Stimulated activated naive CD4-positive, alpha-beta T cell (primary cell): ENCODE data around the gene CDADC1.

Source experiments
- DNase-seq, 6 experiments: peaks; one replicate each; lab custom pipeline; 2025; lab: John Stamatoyannopoulos, UW

The CDADC1 gene

GRCh38 chr13:49247643-49248621 is at the start of gene CDADC1:
CDADC1 (plus strand) TSS chr13:49247925; CDS start chr13:49248038, 113 bp downstream.
- peak; percentile 18 to 79 (median 56) for DNase-seq

GRCh38 chr13:49206641-49207040 is 41.1 kb upstream of the CDADC1 start:
- DNase-seq, result no peak

DNA sequence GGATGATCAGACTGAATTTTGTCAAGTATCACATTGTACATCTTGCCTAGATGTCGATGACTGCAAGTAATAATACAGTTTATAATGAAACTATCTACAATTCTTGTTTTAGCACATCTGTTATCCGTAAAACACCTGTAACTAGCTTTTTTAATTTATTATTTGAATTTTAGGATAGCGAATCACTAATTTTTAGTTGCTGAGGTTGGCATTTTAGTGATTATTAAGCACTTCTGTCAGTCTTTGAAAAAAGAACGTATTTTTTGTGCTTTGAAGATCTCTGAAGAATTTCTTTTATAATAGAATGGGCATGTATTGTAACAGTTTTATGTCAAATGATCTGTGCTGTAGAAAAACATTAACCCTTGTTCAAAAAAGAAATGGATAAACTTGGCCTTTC is 39.1 kb upstream of the CDADC1 start:
- DNase-seq, result no peak

DNA sequence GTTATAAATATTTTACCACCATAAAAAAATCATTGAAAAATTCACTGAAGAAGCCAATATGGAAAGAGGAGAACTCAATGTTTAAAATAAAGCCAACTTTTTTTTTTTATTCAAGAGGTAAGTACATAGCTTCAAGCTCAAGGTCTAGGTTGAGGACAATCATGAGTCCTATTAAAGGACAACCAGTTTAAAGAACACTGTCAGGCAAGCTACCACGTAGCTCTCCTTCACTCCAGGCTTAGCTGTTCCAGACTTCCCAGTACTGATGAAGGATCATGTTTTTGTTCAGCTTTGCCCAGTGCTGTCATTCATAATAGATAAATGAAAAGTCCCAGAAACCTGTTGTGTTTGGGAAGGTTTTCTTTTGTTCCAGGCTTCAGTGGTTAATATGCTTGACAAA is 37.6 kb upstream of the CDADC1 start:
- no peak for DNase-seq

DNA sequence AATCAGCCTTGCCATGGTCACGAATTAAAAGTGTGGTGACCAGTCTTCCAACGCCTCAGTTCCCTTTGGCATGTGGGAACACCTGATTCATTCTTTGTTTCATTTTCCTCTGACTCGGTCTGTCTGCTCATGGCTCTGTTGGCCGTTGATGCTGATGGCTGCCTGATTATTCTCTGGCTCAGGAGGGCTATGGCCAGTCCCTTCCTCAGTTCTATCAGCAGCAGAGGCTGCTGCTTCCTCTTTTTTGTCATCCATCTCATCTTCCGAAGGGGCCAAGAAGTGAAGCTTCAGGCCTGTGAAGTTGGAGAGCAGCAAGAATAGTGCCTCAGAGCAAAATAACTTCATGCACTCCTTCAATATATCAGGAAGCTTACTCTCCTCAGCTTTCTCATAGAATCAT is 37.1 kb upstream of the CDADC1 start:
- no peak for DNase-seq

DNA sequence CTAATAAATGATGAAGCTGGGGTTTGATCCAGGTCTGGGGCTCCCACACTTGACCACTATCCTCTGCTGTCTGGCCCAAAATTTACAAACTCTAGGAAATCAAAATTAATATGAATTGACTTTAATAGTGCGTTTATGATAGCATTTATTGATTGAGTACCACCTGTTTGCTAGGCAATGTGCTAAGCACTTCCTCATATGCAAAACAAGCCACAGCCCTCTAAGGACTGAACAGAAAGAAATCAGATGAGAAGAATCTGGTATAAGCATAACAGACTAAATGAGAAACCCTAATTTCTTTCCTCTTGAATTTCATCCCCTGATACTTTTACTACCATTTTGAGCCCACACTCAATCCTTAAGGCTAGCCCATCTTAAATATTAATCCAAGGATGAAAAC is 34.2 kb upstream of the CDADC1 start:
- DNase-seq, result no peak

- no peak for DNase-seq
Observed at GRCh38 chr13:49213997-49214916, 33.5 kb upstream of the CDADC1 start.

- DNase-seq, result peak; percentile 2 to 54 (median 14)
Observed at GRCh38 chr13:49214917-49215376, 32.8 kb upstream of the CDADC1 start.

- no peak for DNase-seq
Observed at GRCh38 chr13:49216334-49216733, 31.4 kb upstream of the CDADC1 start.

DNA sequence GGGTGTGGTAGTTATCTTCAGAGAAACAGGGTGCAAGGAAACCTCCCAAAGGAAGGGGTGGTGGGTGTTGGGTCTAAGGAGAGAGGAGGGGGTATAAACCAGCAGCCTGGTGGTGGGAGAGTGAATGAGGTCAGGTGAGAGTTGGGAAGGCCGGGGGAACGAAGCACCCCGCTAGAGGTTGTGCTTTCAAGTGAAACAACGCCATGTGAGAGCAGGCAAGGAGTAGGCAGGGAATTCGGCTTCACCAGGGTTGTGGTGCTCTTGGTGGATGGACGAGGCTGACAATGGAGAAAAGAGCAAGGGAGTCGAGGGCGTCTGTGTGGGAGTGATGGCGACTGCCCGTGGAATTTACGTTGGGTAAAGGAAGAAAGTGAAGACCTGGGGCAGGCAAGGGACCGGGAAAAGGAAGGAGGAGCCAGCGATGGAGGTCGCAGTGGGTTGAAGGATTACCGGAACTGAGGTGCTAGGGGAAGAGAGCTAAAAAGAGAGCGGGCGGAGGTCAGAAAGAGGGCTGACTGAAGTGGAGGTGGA is 29.7 kb upstream of the CDADC1 start:
- DNase-seq, result no peak

GRCh38 chr13:49218493-49219051 is 29.2 kb upstream of the CDADC1 start:
- no peak for DNase-seq

GRCh38 chr13:49219647-49220035 is 28.1 kb upstream of the CDADC1 start:
- DNase-seq, result no peak

GRCh38 chr13:49220036-49220855 is 27.5 kb upstream of the CDADC1 start, which contains the start of gene MLNR:
MLNR (plus strand) TSS chr13:49220338; CDS start chr13:49220338, 0 bp downstream.
- DNase-seq, result peak in 4 of 6 experiments; percentile 9 to 38 (median 27)

- DNase-seq, result no peak
Observed at GRCh38 chr13:49220856-49221589, 26.7 kb upstream of the CDADC1 start.

DNA sequence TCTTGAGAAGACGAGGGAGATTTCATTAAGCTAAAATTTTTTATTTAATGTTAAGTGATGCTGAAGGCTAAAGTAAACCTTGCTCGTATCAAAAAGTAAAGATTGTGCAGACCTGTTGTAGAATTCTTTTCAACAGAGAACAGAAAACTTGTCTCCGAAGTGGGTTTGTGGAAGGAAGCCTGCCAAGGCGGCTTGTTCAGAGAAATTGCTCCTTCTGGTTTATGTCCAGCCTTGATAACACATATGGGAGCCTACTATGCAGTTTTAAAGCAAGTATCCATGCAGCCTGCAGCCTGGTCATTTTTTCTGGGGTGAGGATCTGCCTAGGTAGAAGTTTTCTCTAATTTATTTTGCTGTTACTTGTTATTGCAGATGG is 26.1 kb upstream of the CDADC1 start:
- no peak for DNase-seq

- DNase-seq, result no peak
Observed at GRCh38 chr13:49225223-49226042, 22.3 kb upstream of the CDADC1 start.

GRCh38 chr13:49226613-49227012 is 21.1 kb upstream of the CDADC1 start:
- no peak for DNase-seq

- no peak for DNase-seq
Observed at GRCh38 chr13:49234741-49235140, 13.0 kb upstream of the CDADC1 start.

DNA sequence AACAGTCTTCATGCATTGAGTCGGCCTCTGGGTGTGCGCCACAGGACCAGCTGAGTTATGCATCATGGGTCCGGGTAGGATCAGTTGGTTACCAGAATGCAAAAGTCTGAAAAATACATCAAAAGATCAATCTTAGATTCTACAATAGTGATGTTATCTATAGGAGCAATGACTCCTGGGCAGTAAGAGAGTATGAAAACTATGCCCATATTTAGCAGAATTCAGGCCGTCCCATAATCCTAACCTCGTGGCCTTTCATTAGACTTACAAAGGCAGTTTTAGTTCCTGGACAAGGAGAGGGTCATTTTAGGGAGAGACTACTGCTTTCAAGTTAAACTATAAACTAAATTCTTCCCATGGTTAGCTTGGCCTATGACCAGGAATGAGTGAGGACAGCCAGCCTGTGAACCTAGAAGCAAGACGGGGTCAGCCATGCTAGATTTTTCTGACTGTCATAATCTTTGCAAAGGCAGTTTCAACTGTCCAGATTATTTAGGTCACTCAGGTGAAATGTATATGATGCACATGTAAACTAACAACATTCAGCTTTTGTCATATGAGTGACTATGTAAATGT is 11.8 kb upstream of the CDADC1 start:
- DNase-seq, result no peak
